Uterus (tissue), 2 donors: ENCODE results near the gene AP4S1.

Source experiments
- CTCF ChIP-seq, 4 experiments: fragments of 200-600 bp in 2 of 4; fragments of 450-650 bp in 2 of 4; sonication (generic) in 2 of 4; IDR thresholded peaks; one replicate each; pipeline ENCODE4 v1.5.1; 2016 to 2019; ENCODE audit warnings: antibody characterized with exemption in 4 of 4, mild to moderate bottlenecking in 2 of 4, moderate library complexity in 1 of 4
- POLR2A ChIP-seq, 2 donors: fragments of 450-650 bp; IDR thresholded peaks; one replicate each; pipeline ENCODE4 v1.6.1; 2016; ENCODE audit warnings: antibody characterized with exemption in 2 of 2, mild to moderate bottlenecking in 1 of 2, moderate library complexity in 1 of 2

- no peak for TF ChIP-seq CTCF (IDR thresholded peaks at IDR 0.05)
- TF ChIP-seq POLR2A (IDR thresholded peaks at IDR 0.05) = no peak
These were observed 117.1 kb downstream of the AP4S1 start for GRCh38 chr14:31142455-31143087.
